ENCODE measurements around the gene MCM6. TPM values are rescaled to one million over a fixed set of nuclear protein-coding genes. Genes with fewer than 3 reads are reported as not detected.

The MCM6 gene
- total RNA-seq, 1 experiment from 2014 or later: 96.0 TPM

DNA sequence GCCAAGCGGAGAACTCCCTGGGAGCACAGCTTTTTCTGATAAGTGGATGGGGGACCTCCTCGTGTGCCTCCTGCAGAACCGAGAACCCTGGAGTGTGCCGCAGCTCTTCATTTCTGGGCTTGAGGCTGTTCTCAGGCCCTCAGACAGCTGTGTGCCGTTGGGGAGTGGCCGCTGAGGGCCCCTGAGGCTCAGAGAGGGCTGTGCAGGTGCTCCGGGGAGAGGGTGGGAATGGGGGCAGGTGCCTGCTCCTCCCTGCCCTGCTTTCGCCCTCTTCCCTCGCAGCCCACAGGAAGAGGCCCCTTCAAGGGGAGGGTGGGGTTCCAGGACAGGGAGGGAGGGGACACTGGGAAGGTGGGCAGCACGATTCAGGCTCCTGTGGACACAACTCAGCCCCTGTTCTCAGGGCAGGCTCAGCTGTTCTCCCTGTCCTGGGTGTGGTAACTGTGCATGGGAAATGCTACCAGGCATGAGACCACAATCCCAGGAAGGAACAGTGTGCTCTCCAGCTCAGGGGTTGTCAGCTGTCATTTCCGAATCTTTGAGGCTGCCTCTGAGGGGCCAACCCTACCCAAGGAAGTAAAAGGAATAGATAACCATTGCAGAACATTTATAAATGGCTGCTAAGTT is 50.6 kb downstream of the MCM6 start:
- Mint-ChIP-seq H3K36me3 (ENCODE audit: insufficient read depth, unreplicated experiment) (peaks cover 6% of the 10 kb centered on the region), H3K4me3 (ENCODE audit: unreplicated experiment) (no peak overlapping the region), H3K27me3 (ENCODE audit: insufficient read depth, unreplicated experiment) (no peaks in the 10 kb centered on the region), H3K9me3 (ENCODE audit: unreplicated experiment) (no peaks in the 10 kb centered on the region), H3K4me1 (ENCODE audit: low read depth, unreplicated experiment) (peaks cover 11% of the 10 kb centered on the region), H3K27ac (ENCODE audit: unreplicated experiment) (no peak overlapping the region)
- Histone ChIP-seq H3K4me1 (peaks cover 15% of the 10 kb centered on the region), H3K27me3 (replicated peaks; ENCODE audit: control insufficient read depth, insufficient read depth, low read length) (no peaks in the 10 kb centered on the region), H3K9me3 (peaks cover 7% of the 10 kb centered on the region; the same call in 1 of the 2 replicates), H3K4me3 (ENCODE audit: low read depth, low read length) (no peak overlapping the region), H3K36me3 (ENCODE audit: control insufficient read depth, insufficient read depth, low read length) (no peaks in the 10 kb centered on the region)
- no TSS peak for BruUV-seq (replicated peaks)
- CTCF ChIA-PET: no interaction called here
- intact Hi-C loops (cut with micrococcal nuclease; ENCODE audit: unreplicated experiment): no loop called here
- TF ChIP-seq, protein P1, sequence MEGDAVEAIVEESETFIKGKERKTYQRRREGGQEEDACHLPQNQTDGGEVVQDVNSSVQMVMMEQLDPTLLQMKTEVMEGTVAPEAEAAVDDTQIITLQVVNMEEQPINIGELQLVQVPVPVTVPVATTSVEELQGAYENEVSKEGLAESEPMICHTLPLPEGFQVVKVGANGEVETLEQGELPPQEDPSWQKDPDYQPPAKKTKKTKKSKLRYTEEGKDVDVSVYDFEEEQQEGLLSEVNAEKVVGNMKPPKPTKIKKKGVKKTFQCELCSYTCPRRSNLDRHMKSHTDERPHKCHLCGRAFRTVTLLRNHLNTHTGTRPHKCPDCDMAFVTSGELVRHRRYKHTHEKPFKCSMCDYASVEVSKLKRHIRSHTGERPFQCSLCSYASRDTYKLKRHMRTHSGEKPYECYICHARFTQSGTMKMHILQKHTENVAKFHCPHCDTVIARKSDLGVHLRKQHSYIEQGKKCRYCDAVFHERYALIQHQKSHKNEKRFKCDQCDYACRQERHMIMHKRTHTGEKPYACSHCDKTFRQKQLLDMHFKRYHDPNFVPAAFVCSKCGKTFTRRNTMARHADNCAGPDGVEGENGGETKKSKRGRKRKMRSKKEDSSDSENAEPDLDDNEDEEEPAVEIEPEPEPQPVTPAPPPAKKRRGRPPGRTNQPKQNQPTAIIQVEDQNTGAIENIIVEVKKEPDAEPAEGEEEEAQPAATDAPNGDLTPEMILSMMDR (IDR thresholded peaks at IDR 0.05; ENCODE audit: insufficient read depth in 1 of 2, low read depth in 1 of 2, low read length in 1 of 2, severe bottlenecking in 1 of 2, unreplicated experiment in 1 of 2): no peak
- no peak for DNase-seq
- POLR2A ChIA-PET: no interaction called here

DNA sequence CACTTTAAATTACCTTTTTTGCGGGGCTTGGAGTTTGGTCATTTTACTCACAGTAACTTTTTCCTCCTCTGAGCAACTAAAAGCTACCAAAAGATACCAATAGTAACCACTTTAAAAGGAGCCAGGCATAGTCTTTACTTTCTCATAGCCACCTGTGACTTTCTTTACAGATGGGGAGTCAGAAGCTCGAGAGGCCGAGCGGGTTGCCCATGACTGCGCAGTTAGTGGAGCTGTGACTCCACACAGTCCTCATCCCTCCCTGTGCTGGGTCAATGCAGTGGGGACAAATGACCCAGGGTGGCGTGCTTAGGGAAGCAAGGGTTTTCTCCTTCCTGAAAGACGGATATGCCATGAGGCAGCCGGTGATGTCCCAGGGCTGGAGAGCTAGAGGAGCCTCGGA is 51.1 kb downstream of the MCM6 start:
- TF ChIP-seq, protein P1 (IDR thresholded peaks at IDR 0.05; ENCODE audit: insufficient read depth in 1 of 2, low read depth in 1 of 2, low read length in 1 of 2, severe bottlenecking in 1 of 2, unreplicated experiment in 1 of 2): no peak
- H3K4me1 ChIP-seq: peaks cover 10% of the 10 kb centered on the region
- BruUV-seq (replicated peaks): no TSS peak

DNA sequence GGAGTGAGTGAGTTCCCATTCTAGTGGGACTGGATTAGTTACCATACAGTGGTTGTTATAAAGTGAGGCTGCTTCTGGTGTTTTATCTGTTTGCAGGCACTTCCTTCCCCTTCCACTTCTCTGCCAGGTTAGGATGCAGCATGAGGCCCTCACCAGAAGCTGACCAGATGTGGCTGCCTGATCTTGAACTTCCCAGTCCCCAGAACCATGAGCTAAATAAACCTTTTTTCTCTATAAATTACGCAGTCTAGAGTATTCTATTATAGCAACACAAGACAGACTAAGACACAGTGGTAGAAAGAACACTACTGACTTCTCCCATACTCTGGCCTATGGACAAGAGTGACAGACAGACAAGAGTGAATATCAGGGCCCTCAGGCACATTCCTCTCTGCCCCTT is 53.4 kb downstream of the MCM6 start:
- H3K27ac Mint-ChIP-seq (ENCODE audit: unreplicated experiment): no peak overlapping the region
- Histone ChIP-seq H3K4me1 (no peaks in the 10 kb centered on the region), H3K9me3 (peaks cover 7% of the 10 kb centered on the region; the same call in 1 of the 2 replicates), H3K36me3 (ENCODE audit: control insufficient read depth, insufficient read depth, low read length) (no peaks in the 10 kb centered on the region), H3K27me3 (replicated peaks; ENCODE audit: control insufficient read depth, insufficient read depth, low read length) (no peaks in the 10 kb centered on the region), H3K4me3 (ENCODE audit: low read depth, low read length) (no peak overlapping the region)
- no TSS peak for BruUV-seq (replicated peaks)
- H3K4me3 Mint-ChIP-seq (ENCODE audit: unreplicated experiment): no peak overlapping the region
- no peaks in the 10 kb centered on the region for H3K36me3 Mint-ChIP-seq (ENCODE audit: insufficient read depth, unreplicated experiment)
- ChIA-PET POLR2A (no interaction called here), CTCF (no interaction called here)
- H3K27me3 Mint-ChIP-seq (ENCODE audit: insufficient read depth, unreplicated experiment): no peaks in the 10 kb centered on the region
- DNase-seq: no peak
- intact Hi-C loops (cut with micrococcal nuclease; ENCODE audit: unreplicated experiment): no loop called here
- no peaks in the 10 kb centered on the region for H3K4me1 Mint-ChIP-seq (ENCODE audit: low read depth, unreplicated experiment)
- H3K9me3 Mint-ChIP-seq (ENCODE audit: unreplicated experiment): no peaks in the 10 kb centered on the region
- TF ChIP-seq, protein P1 (IDR thresholded peaks at IDR 0.05; ENCODE audit: insufficient read depth in 1 of 2, low read depth in 1 of 2, low read length in 1 of 2, severe bottlenecking in 1 of 2, unreplicated experiment in 1 of 2): no peak

More for the DNA sequence above, 51.1 kb downstream of the MCM6 start:
- DNase-seq: no peak
- Mint-ChIP-seq H3K4me3 (ENCODE audit: unreplicated experiment) (no peak overlapping the region), H3K9me3 (ENCODE audit: unreplicated experiment) (no peaks in the 10 kb centered on the region), H3K36me3 (ENCODE audit: insufficient read depth, unreplicated experiment) (peaks cover 6% of the 10 kb centered on the region), H3K27me3 (ENCODE audit: insufficient read depth, unreplicated experiment) (no peaks in the 10 kb centered on the region), H3K27ac (ENCODE audit: unreplicated experiment) (no peak overlapping the region), H3K4me1 (ENCODE audit: low read depth, unreplicated experiment) (peaks cover 7% of the 10 kb centered on the region)
- CTCF ChIA-PET: no interaction called here
- no peak overlapping the region for H3K4me3 ChIP-seq (ENCODE audit: low read depth, low read length)
- intact Hi-C loops (cut with micrococcal nuclease; ENCODE audit: unreplicated experiment): no loop called here
- H3K27me3 ChIP-seq (replicated peaks; ENCODE audit: control insufficient read depth, insufficient read depth, low read length): no peaks in the 10 kb centered on the region
- POLR2A ChIA-PET: no interaction called here
- H3K36me3 ChIP-seq (ENCODE audit: control insufficient read depth, insufficient read depth, low read length): no peaks in the 10 kb centered on the region
- peaks cover 7% of the 10 kb centered on the region; the same call in 1 of the 2 replicates for H3K9me3 ChIP-seq
